ENCODE measurements around the gene VPS8. TPM values are rescaled to one million over a fixed set of nuclear protein-coding genes. Genes with fewer than 3 reads are reported as not detected.

Gene VPS8
- total and polyA plus RNA-seq, 2 experiments from 2014 or later: 41.2 to 47.1 TPM

- Histone ChIP-seq H3K4me1 (ENCODE audit: low read depth) (peaks cover 23% of the 10 kb centered on the region), H3K9me3 (ENCODE audit: low read depth) (no peaks in the 10 kb centered on the region), H3K4me3 (no peak overlapping the region), H3K27ac (no peak overlapping the region), H3K36me3 (no peaks in the 10 kb centered on the region), H3K27me3 (no peaks in the 10 kb centered on the region)
- no peak for DNase-seq (ENCODE audit: low read depth in 1 of 2, low spot score in 1 of 2)
- TF ChIP-seq CTCF (IDR thresholded peaks at IDR 0.05; ENCODE audit: low read depth, low read length): no peak
Observed at GRCh38 chr3:184801241-184801785, 10.7 kb upstream of the VPS8 start.

GRCh38 chr3:184802150-184802549, 9.8 kb upstream of the VPS8 start:
- Histone ChIP-seq H3K4me3 (no peak overlapping the region), H3K4me1 (ENCODE audit: low read depth) (peaks cover 25% of the 10 kb centered on the region), H3K27me3 (no peaks in the 10 kb centered on the region), H3K36me3 (no peaks in the 10 kb centered on the region), H3K9me3 (ENCODE audit: low read depth) (no peaks in the 10 kb centered on the region), H3K27ac (no peak overlapping the region)
- no peak for TF ChIP-seq CTCF (IDR thresholded peaks at IDR 0.05; ENCODE audit: low read depth, low read length)
- DNase-seq (ENCODE audit: low read depth in 1 of 2, low spot score in 1 of 2): no peak

- no peak overlapping the region for H3K27ac ChIP-seq
- H3K4me3 ChIP-seq: no peak overlapping the region
Observed at GRCh38 chr3:184804801-184805200, 7.2 kb upstream of the VPS8 start.

GRCh38 chr3:184805351-184806038, 6.5 kb upstream of the VPS8 start:
- Histone ChIP-seq H3K9me3 (ENCODE audit: low read depth) (no peaks in the 10 kb centered on the region), H3K27me3 (no peaks in the 10 kb centered on the region), H3K27ac (no peak overlapping the region), H3K4me1 (ENCODE audit: low read depth) (peaks cover 29% of the 10 kb centered on the region), H3K4me3 (no peak overlapping the region), H3K36me3 (no peaks in the 10 kb centered on the region)
- TF ChIP-seq CTCF (IDR thresholded peaks at IDR 0.05; ENCODE audit: low read depth, low read length): no peak
- peak; percentile 12 to 80 for DNase-seq (ENCODE audit: low read depth in 1 of 2, low spot score in 1 of 2)

More at GRCh38 chr3:184804801-184805200, 7.2 kb upstream of the VPS8 start:
- DNase-seq (ENCODE audit: low read depth in 1 of 2, low spot score in 1 of 2): no peak
- Histone ChIP-seq H3K9me3 (ENCODE audit: low read depth) (no peaks in the 10 kb centered on the region), H3K27me3 (no peaks in the 10 kb centered on the region), H3K36me3 (no peaks in the 10 kb centered on the region), H3K4me1 (ENCODE audit: low read depth) (peaks cover 29% of the 10 kb centered on the region)
- no peak for TF ChIP-seq CTCF (IDR thresholded peaks at IDR 0.05; ENCODE audit: low read depth, low read length)

GRCh38 chr3:184806567-184807271, 5.2 kb upstream of the VPS8 start:
- Histone ChIP-seq H3K4me3 (no peak overlapping the region), H3K36me3 (no peaks in the 10 kb centered on the region), H3K27ac (peak overlapping the region; percentile 32), H3K27me3 (no peaks in the 10 kb centered on the region), H3K9me3 (ENCODE audit: low read depth) (no peaks in the 10 kb centered on the region), H3K4me1 (ENCODE audit: low read depth) (peaks cover 29% of the 10 kb centered on the region)
- no peak for TF ChIP-seq CTCF (IDR thresholded peaks at IDR 0.05; ENCODE audit: low read depth, low read length)
- no peak for DNase-seq (ENCODE audit: low read depth in 1 of 2, low spot score in 1 of 2)
